SK-N-SH (cell line): ENCODE measurements around the gene RELN. TPM values are rescaled to one million over a fixed set of nuclear protein-coding genes. Genes with fewer than 3 reads are reported as not detected.

ENCODE experiments used
- CTCF ChIA-PET: fragments of 300-600, 350-600 bp; formaldehyde crosslinking; extraction: SDS; loops from one replicate; lab custom pipeline; 2021; lab: Yijun Ruan, JAX
- POLR2A ChIA-PET: fragments of 350-600 bp; sonication (Branson Sonifier 250); formaldehyde crosslinking; extraction: SDS; loops from one replicate; lab custom pipeline; 2020; ENCODE audit warnings: antibody characterized with exemption, inconsistent platforms; lab: Yijun Ruan, JAX
- DNase-seq: peaks from one replicate; pipeline ENCODE4 v3.0.0; 2012
- H2AFZ ChIP-seq: fragments of 200-600 bp; sonication (generic); 2 replicates; pipeline ENCODE4 v1.8.1; 2016; ENCODE audit warnings: antibody characterized with exemption, mild to moderate bottlenecking, low read depth
- H3F3A ChIP-seq: fragments of 200-600 bp; sonication (generic); replicated peaks from 2 replicates; pipeline ENCODE3; 2016; ENCODE audit warnings: antibody characterized with exemption, mild to moderate bottlenecking; ENCODE audit not compliant: insufficient read depth
- H3K27ac ChIP-seq, 2 experiments: fragments of 200-500 bp in 1 of 2; fragments of 200-600 bp in 1 of 2; sonication (Bioruptor generic) in 1 of 2; sonication (generic), shearing (Covaris generic) in 1 of 2; 2 replicates each; pipeline versions ENCODE4 v1.5.1 to v1.6.1; 2014 to 2016; ENCODE audit warnings: low read depth in 2 of 2, inconsistent platforms in 1 of 2, low read length in 1 of 2, mild to moderate bottlenecking in 1 of 2, mixed read lengths in 1 of 2
- H3K27me3 ChIP-seq: fragments of 200-600 bp; sonication (generic), shearing (Covaris generic); 2 replicates; pipeline ENCODE4 v1.6.1; 2016; ENCODE audit warnings: mixed run types; ENCODE audit not compliant: insufficient read depth
- H3K36me3 ChIP-seq, 2 experiments: fragments of 200-500 bp in 1 of 2; fragments of 200-600 bp in 1 of 2; sonication (Bioruptor generic) in 1 of 2; sonication (generic) in 1 of 2; replicated peaks in 1 of 2; 2 replicates each; pipeline versions ENCODE3 to v1.5.1; 2014 to 2016; ENCODE audit warnings: low read length in 1 of 2, mild to moderate bottlenecking in 1 of 2; ENCODE audit not compliant: insufficient read depth in 2 of 2, control insufficient read depth in 1 of 2
- H3K4me1 ChIP-seq, 2 experiments: fragments of 200-500 bp in 1 of 2; fragments of 200-600 bp in 1 of 2; sonication (Bioruptor generic) in 1 of 2; sonication (generic), shearing (Covaris generic) in 1 of 2; 2 replicates each; pipeline versions ENCODE4 v1.5.1 to v1.6.1; 2014 to 2016; ENCODE audit warnings: low read depth in 1 of 2, low read length in 1 of 2, mixed run types in 1 of 2; ENCODE audit not compliant: insufficient read depth in 2 of 2, control insufficient read depth in 1 of 2
- H3K4me2 ChIP-seq: fragments of 200-600 bp; sonication (generic), shearing (Covaris generic); 2 replicates; pipeline ENCODE4 v1.6.1; 2017; ENCODE audit warnings: mixed run types
- H3K4me3 ChIP-seq, 2 experiments: fragments of 200-500 bp in 1 of 2; fragments of 200-600 bp in 1 of 2; sonication (Bioruptor generic) in 1 of 2; sonication (generic), shearing (Covaris generic) in 1 of 2; 2 replicates each; pipeline versions ENCODE4 v1.5.1 to v1.8.1; 2014 to 2016; ENCODE audit warnings: low read depth in 2 of 2, inconsistent platforms in 1 of 2, low read length in 1 of 2, mild to moderate bottlenecking in 1 of 2, mixed read lengths in 1 of 2, moderate library complexity in 1 of 2
- H3K79me2 ChIP-seq: fragments of 200-600 bp; sonication (generic); 2 replicates; pipeline ENCODE4 v1.8.1; 2017; ENCODE audit warnings: mild to moderate bottlenecking; ENCODE audit not compliant: insufficient read depth
- H3K9ac ChIP-seq: fragments of 200-600 bp; sonication (generic); 2 replicates; pipeline ENCODE4 v1.6.1; 2017; ENCODE audit warnings: mixed run types
- H3K9me2 ChIP-seq: fragments of 200-600 bp; sonication (generic); 2 replicates; pipeline ENCODE4 v1.6.1; 2017; ENCODE audit warnings: mixed run types
- H3K9me3 ChIP-seq: fragments of 200-600 bp; sonication (generic); 2 replicates; pipeline ENCODE4 v1.6.1; 2017; ENCODE audit warnings: mixed run types, mild to moderate bottlenecking, moderate library complexity
- H4K20me1 ChIP-seq: fragments of 200-600 bp; sonication (generic); 2 replicates; pipeline ENCODE4 v1.6.1; 2017; ENCODE audit warnings: mild to moderate bottlenecking, mixed run types; ENCODE audit not compliant: insufficient read depth
- ELF1 ChIP-seq: IDR thresholded peaks from 2 replicates; pipeline ENCODE4 v1.4.0; 2012
- EP300 ChIP-seq, 2 experiments: IDR thresholded peaks; 2 replicates each; pipeline versions ENCODE4 v1.4.0 to v1.6.1; 2012; ENCODE audit warnings: borderline replicate concordance in 1 of 2, low read depth in 1 of 2, low read length in 1 of 2
- FOXM1 ChIP-seq: IDR thresholded peaks from 2 replicates; pipeline ENCODE4 v1.4.0; 2012; ENCODE audit warnings: low read depth, mild to moderate bottlenecking
- JUND ChIP-seq: IDR thresholded peaks from 2 replicates; pipeline ENCODE4 v1.4.0; 2012
- MXI1 ChIP-seq: IDR thresholded peaks from 2 replicates; pipeline ENCODE4 v1.6.1; 2012; ENCODE audit warnings: mild to moderate bottlenecking, low read depth, low read length, improper control_type of control experiment
- NRF1 ChIP-seq: IDR thresholded peaks from 2 replicates; pipeline ENCODE4 v1.6.1; 2012; ENCODE audit warnings: low read depth, mild to moderate bottlenecking, low read length
- PBX3 ChIP-seq: IDR thresholded peaks from 2 replicates; pipeline ENCODE4; 2012
- RCOR1 ChIP-seq: fragments of 150-350 bp; IDR thresholded peaks from 2 replicates; pipeline ENCODE4 v1.6.1; 2017; ENCODE audit warnings: antibody characterized with exemption, low read length
- RXRA ChIP-seq: IDR thresholded peaks from 2 replicates; pipeline ENCODE4 v1.4.0; 2012; ENCODE audit warnings: low read depth, mild to moderate bottlenecking, borderline replicate concordance
- SIN3A ChIP-seq: IDR thresholded peaks from 2 replicates; pipeline ENCODE4 v1.6.1; 2012; ENCODE audit warnings: low read depth, mild to moderate bottlenecking, low read length, moderate library complexity, borderline replicate concordance
- SMC3 ChIP-seq: IDR thresholded peaks from 2 replicates; pipeline ENCODE4 v1.6.1; 2012; ENCODE audit warnings: low read depth, low read length, improper control_type of control experiment
- TAF1 ChIP-seq: IDR thresholded peaks from 2 replicates; pipeline ENCODE4 v1.6.1; 2012; ENCODE audit warnings: low read depth, mild to moderate bottlenecking, low read length, moderate library complexity, borderline replicate concordance
- TCF12 ChIP-seq: IDR thresholded peaks from 2 replicates; pipeline ENCODE4 v1.4.0; 2012
- YY1 ChIP-seq: IDR thresholded peaks from 2 replicates; pipeline ENCODE4 v1.4.0; 2012; ENCODE audit warnings: low read depth, mild to moderate bottlenecking
- WGBS: methylation state at CpG from one replicate; pipeline ENCODE4 v1.1.6; 2017; ENCODE audit warnings: low lambda C conversion rate; 5-methylcytosine and 5-hydroxymethylcytosine counted together
- polyA plus RNA-seq, 3 experiments: library from polyadenylated mRNA; depleted of rRNA; stranded (reverse); fragments of >200 nt; gene quantifications; 2 replicates each; pipeline ENCODE4 v1.2.3, GENCODE V29; 2012
- TF ChIP-seq, protein P1 (sequence below): IDR thresholded peaks from 2 replicates; pipeline ENCODE4 v1.4.0; 2012; ENCODE audit warnings: low read depth
- TF ChIP-seq, protein P2 (sequence below): fragments of 150-350 bp; IDR thresholded peaks from 2 replicates; pipeline ENCODE4 v1.6.1; 2017; ENCODE audit warnings: antibody characterized with exemption, low read length, low read depth, borderline replicate concordance

The RELN gene
- polyA plus RNA-seq, 1 of the 3 experiments (the other 2 are of a cell fraction): 0.02 TPM

DNA sequence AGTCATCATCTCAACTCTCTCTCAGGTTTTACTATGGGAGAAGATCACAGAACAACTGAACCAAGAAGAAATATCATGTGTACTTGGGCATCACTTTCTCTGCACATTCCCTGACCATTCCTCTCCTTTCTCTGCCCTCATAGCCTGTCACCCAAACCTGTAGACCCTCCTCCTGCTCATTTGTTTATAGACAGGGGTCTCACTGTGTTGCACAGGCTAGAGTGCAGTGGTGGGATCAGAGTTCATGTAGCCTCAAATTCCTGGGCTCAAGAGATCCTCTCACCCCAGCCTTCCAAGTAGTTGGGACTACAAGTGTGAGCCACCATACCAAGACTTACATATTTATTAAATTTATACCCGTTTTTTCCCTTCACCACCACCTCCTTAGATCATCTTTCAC, 282.7 kb downstream of the RELN start:
- no peak overlapping the region for H3K4me3 ChIP-seq
- no peak overlapping the region for H3K9ac ChIP-seq
- no peaks in the 10 kb centered on the region for H3K27me3 ChIP-seq
- H3K4me1 ChIP-seq: no peaks in the 10 kb centered on the region; a peak in 1 of 4 replicates
- H3K9me2 ChIP-seq: no peaks in the 10 kb centered on the region
- H4K20me1 ChIP-seq: no peaks in the 10 kb centered on the region
- H3K9me3 ChIP-seq: no peaks in the 10 kb centered on the region
- no peak overlapping the region for H3K4me2 ChIP-seq
- 13% methylated on average over 1 of the region's 1 CpG for WGBS
- no peak overlapping the region for H3K27ac ChIP-seq
- POLR2A ChIA-PET: no interaction called here
- TF ChIP-seq SMC3 (no peak), JUND (no peak), PBX3 (no peak), FOXM1 (no peak), RXRA (no peak)
- TF ChIP-seq, protein P1, sequence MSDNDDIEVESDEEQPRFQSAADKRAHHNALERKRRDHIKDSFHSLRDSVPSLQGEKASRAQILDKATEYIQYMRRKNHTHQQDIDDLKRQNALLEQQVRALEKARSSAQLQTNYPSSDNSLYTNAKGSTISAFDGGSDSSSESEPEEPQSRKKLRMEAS: no peak
- TF ChIP-seq, all 33 proteins: peak for 0
- no peaks in the 10 kb centered on the region for H3K79me2 ChIP-seq
- CTCF ChIA-PET: no interaction called here
- H3K36me3 ChIP-seq: no peaks in the 10 kb centered on the region
- DNase-seq: no peak
- H3F3A ChIP-seq: peaks cover 18% of the 10 kb centered on the region
- no peak overlapping the region for H2AFZ ChIP-seq

- H3F3A ChIP-seq: peaks cover 7% of the 10 kb centered on the region
- no peak overlapping the region for H2AFZ ChIP-seq
- H3K9ac ChIP-seq: no peak overlapping the region
- WGBS: 67% methylated on average over 3 of the region's 3 CpGs
- ChIA-PET POLR2A (no interaction called here), CTCF (no interaction called here)
- no peaks in the 10 kb centered on the region for H3K79me2 ChIP-seq
- no peaks in the 10 kb centered on the region for H3K9me2 ChIP-seq
- H3K4me3 ChIP-seq: no peak overlapping the region
- H3K27me3 ChIP-seq: no peaks in the 10 kb centered on the region
- no peak for DNase-seq
- TF ChIP-seq YY1 (no peak), JUND (no peak), SIN3A (no peak), MXI1 (no peak), TCF12 (no peak), RCOR1 (no peak), TAF1 (no peak), SMC3 (no peak), ELF1 (no peak), NRF1 (no peak), EP300 (IDR thresholded peaks at IDR 0.05; ENCODE audit: borderline replicate concordance in 1 of 2, low read depth in 1 of 2, low read length in 1 of 2) (no peak), RXRA (no peak)
- TF ChIP-seq, protein P1: no peak
- TF ChIP-seq, protein P2, sequence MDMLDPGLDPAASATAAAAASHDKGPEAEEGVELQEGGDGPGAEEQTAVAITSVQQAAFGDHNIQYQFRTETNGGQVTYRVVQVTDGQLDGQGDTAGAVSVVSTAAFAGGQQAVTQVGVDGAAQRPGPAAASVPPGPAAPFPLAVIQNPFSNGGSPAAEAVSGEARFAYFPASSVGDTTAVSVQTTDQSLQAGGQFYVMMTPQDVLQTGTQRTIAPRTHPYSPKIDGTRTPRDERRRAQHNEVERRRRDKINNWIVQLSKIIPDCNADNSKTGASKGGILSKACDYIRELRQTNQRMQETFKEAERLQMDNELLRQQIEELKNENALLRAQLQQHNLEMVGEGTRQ: no peak
- no peak overlapping the region for H3K4me2 ChIP-seq
- no peaks in the 10 kb centered on the region for H4K20me1 ChIP-seq
- no peaks in the 10 kb centered on the region for H3K9me3 ChIP-seq
- no peak overlapping the region for H3K27ac ChIP-seq
- no peaks in the 10 kb centered on the region; a peak in 1 of 4 replicates for H3K4me1 ChIP-seq
- H3K36me3 ChIP-seq: no peaks in the 10 kb centered on the region
Measured at GRCh38 chr7:103705542-103705941, 283.9 kb downstream of the RELN start.
